Heart left ventricle (tissue), 13 donors: Measurements from ENCODE around the gene MAML2.

ENCODE experiments used
- POLR2A ChIP-seq, 2 donors: fragments of 450-650 bp; IDR thresholded peaks; one replicate each; pipeline ENCODE4 v1.6.1; 2017; ENCODE audit warnings: antibody characterized with exemption in 2 of 2, mild to moderate bottlenecking in 2 of 2, moderate library complexity in 2 of 2
- TF ChIP-seq, protein P1 (sequence below), 12 donors: fragments of 200-600 bp; sonication (generic) in 4 of 12; IDR thresholded peaks; one replicate each; pipeline versions ENCODE4 v1.5.0 to v1.8.0; 2018 to 2022; ENCODE audit warnings: antibody characterized with exemption in 12 of 12, mild to moderate bottlenecking in 5 of 12
- donor health status: ischemic (EF 13 %, LVEDD 7.1; RV severe dilation, severe dysfunction).
- donor health status: DM: no; HTN: yes; CAD: no.
- donor health status: DM: no; HTN: no; CAD: no.
- donor health status: ischemic (EF 25% LVEDD 6.9; RV normal size, moderate dysfunction).
- donor health status: ischemic (EF 25% LVEDD 5.7; RV mildly dilated, moderate dysfunction).
- donor health status: ischemic (EF 35%, LVEDD 5.7; RV mildly dilated, moderate dysfunction).
- donor health status: nonischemic (EF 11% LVEDD 7.7; RV severe dilation, severe dysfunction).
- donor health status: DM: yes; HTN: yes; CAD: no.
- donor health status: PGD.
- donor health status: ischemic (EF 29% LVEDD 5.4; RV normal size, mild dysfunction).
- donor health status: nonischemic (EF 23%, LVEDD 6.1; RV moderate dilation, normal function).

GRCh38 chr11:96152623-96153022 is 190.4 kb downstream of the MAML2 start:
- TF ChIP-seq, protein P1, sequence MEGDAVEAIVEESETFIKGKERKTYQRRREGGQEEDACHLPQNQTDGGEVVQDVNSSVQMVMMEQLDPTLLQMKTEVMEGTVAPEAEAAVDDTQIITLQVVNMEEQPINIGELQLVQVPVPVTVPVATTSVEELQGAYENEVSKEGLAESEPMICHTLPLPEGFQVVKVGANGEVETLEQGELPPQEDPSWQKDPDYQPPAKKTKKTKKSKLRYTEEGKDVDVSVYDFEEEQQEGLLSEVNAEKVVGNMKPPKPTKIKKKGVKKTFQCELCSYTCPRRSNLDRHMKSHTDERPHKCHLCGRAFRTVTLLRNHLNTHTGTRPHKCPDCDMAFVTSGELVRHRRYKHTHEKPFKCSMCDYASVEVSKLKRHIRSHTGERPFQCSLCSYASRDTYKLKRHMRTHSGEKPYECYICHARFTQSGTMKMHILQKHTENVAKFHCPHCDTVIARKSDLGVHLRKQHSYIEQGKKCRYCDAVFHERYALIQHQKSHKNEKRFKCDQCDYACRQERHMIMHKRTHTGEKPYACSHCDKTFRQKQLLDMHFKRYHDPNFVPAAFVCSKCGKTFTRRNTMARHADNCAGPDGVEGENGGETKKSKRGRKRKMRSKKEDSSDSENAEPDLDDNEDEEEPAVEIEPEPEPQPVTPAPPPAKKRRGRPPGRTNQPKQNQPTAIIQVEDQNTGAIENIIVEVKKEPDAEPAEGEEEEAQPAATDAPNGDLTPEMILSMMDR (IDR thresholded peaks at IDR 0.05) = no peak
- no peak for TF ChIP-seq POLR2A (IDR thresholded peaks at IDR 0.05)
